Endothelial cell of umbilical vein (primary cell): ENCODE results near the gene EEF1AKMT2. TPM values are rescaled to one million over a fixed set of nuclear protein-coding genes. Genes with fewer than 3 reads are reported as not detected.

Experiments used
- BruUV-seq: library from RNA; stranded (reverse); fragments of 400-500 nt; replicated peaks from 2 replicates; lab custom pipeline; 2021; lab: Mats Ljungman, UMichigan
- CTCF ChIA-PET: fragments of 300-600, 350-600 bp; sonication (Branson Sonifier 250); formaldehyde crosslinking; loops from one replicate; lab custom pipeline; 2021; ENCODE audit warnings: antibody characterized with exemption, inconsistent platforms; lab: Charles Lee
- POLR2A ChIA-PET: fragments of 300-600, 350-600 bp; sonication (Branson Sonifier 250); formaldehyde crosslinking; loops from one replicate; lab custom pipeline; 2021; ENCODE audit warnings: antibody characterized with exemption, inconsistent platforms; lab: Charles Lee
- DNase-seq: peaks from one replicate; pipeline ENCODE4 v3.0.0-alpha.2; 2011; ENCODE audit warnings: low read depth, low spot score
- FAIRE-seq: peaks from 2 replicates; lab custom pipeline; 2011; peaks lifted over from hg19 to GRCh38; lab: Jason Lieb, UNC
- H2AFZ ChIP-seq: 2 replicates; pipeline ENCODE4 v1.6.0; 2012; ENCODE audit warnings: low read depth, low read length, control low read depth, inconsistent platforms
- H3K27ac ChIP-seq: 2 replicates; pipeline ENCODE4 v1.5.1; 2011; ENCODE audit warnings: low read depth, mild to moderate bottlenecking, control low read depth, low read length, moderate library complexity; ENCODE audit not compliant: insufficient read depth
- H3K27me3 ChIP-seq, 2 experiments: 2 replicates each; pipeline versions ENCODE4 v1.6.0 to v1.6.1; 2011; ENCODE audit warnings: low read length in 2 of 2, mixed read lengths in 1 of 2; ENCODE audit not compliant: control insufficient read depth in 2 of 2, insufficient read depth in 2 of 2
- H3K36me3 ChIP-seq, 2 experiments: 2 replicates in 1 of 2; 3 replicates in 1 of 2; pipeline ENCODE4 v1.5.1; 2011; ENCODE audit warnings: low read length in 2 of 2, mild to moderate bottlenecking in 1 of 2, moderate library complexity in 1 of 2; ENCODE audit not compliant: control insufficient read depth in 2 of 2, insufficient read depth in 2 of 2; ENCODE audit errors: extremely low read depth in 1 of 2
- H3K4me1 ChIP-seq: 3 replicates; pipeline ENCODE4 v1.5.1; 2011; ENCODE audit warnings: mild to moderate bottlenecking, low read length; ENCODE audit not compliant: control insufficient read depth, insufficient read depth; ENCODE audit errors: extremely low read depth
- H3K4me2 ChIP-seq: 2 replicates; pipeline ENCODE4 v1.6.1; 2011; ENCODE audit warnings: low read length, control low read depth, mixed read lengths; ENCODE audit not compliant: insufficient read depth
- H3K4me3 ChIP-seq, 3 experiments: fragments of 200-600 bp in 1 of 3; sonication (generic), shearing (Covaris generic) in 1 of 3; replicated peaks in 1 of 3; 2 replicates each; pipeline ENCODE4 v1.5.1; 2011 to 2016; ENCODE audit warnings: control low read depth in 3 of 3, low read length in 3 of 3, mild to moderate bottlenecking in 2 of 3, inconsistent platforms in 1 of 3, low read depth in 1 of 3, moderate library complexity in 1 of 3; ENCODE audit not compliant: insufficient read depth in 1 of 3
- H3K79me2 ChIP-seq: 2 replicates; pipeline ENCODE4 v1.6.0; 2012; ENCODE audit warnings: low read length, inconsistent platforms; ENCODE audit not compliant: control insufficient read depth, insufficient read depth
- H3K9ac ChIP-seq: replicated peaks from 2 replicates; pipeline ENCODE3; 2011; ENCODE audit warnings: low read length, control low read depth; ENCODE audit not compliant: insufficient read depth; ENCODE audit errors: extremely low read depth
- H3K9me1 ChIP-seq: replicated peaks from 3 replicates; pipeline ENCODE4 v1.6.0; 2011; ENCODE audit warnings: mild to moderate bottlenecking, low read length; ENCODE audit not compliant: control insufficient read depth, insufficient read depth; ENCODE audit errors: extremely low read depth
- H3K9me3 ChIP-seq: replicated peaks from 2 replicates; pipeline ENCODE4 v1.5.1; 2012; ENCODE audit warnings: low read length, inconsistent platforms; ENCODE audit not compliant: control insufficient read depth, insufficient read depth
- H4K20me1 ChIP-seq: replicated peaks from 2 replicates; pipeline ENCODE3; 2011; ENCODE audit warnings: mild to moderate bottlenecking, low read length; ENCODE audit not compliant: control insufficient read depth, insufficient read depth; ENCODE audit errors: extremely low read depth
- CTCF ChIP-seq, 2 donors: IDR thresholded peaks; 1 replicate in 1 of 2; 2 replicates in 1 of 2; pipeline ENCODE4 v1.5.1; 2011; ENCODE audit warnings: low read length in 2 of 2, mild to moderate bottlenecking in 2 of 2, moderate library complexity in 2 of 2, control low read depth in 1 of 2, inconsistent platforms in 1 of 2, low read depth in 1 of 2; ENCODE audit not compliant: insufficient read depth in 1 of 2; ENCODE audit errors: extremely low read depth in 1 of 2
- EZH2 ChIP-seq: IDR thresholded peaks from 2 replicates; pipeline ENCODE4 v1.6.1; 2012; ENCODE audit warnings: borderline replicate concordance, low read depth, mild to moderate bottlenecking, moderate library complexity, low read length, inconsistent platforms; ENCODE audit not compliant: severe bottlenecking
- FOS ChIP-seq: IDR thresholded peaks from 2 replicates; pipeline ENCODE4 v1.6.1; 2011; ENCODE audit warnings: mild to moderate bottlenecking, low read length, moderate library complexity, borderline replicate concordance; ENCODE audit not compliant: insufficient read depth
- GATA2 ChIP-seq: IDR thresholded peaks from 2 replicates; pipeline ENCODE4 v1.7.0; 2011; ENCODE audit warnings: low read depth, mild to moderate bottlenecking, moderate library complexity, mixed read lengths, low read length; ENCODE audit not compliant: insufficient read length, insufficient read depth
- JUN ChIP-seq: IDR thresholded peaks from 2 replicates; pipeline ENCODE4 v1.6.1; 2011; ENCODE audit warnings: borderline replicate concordance, low read depth; ENCODE audit not compliant: insufficient read length, insufficient read depth
- MAX ChIP-seq: IDR thresholded peaks from 2 replicates; pipeline ENCODE4 v1.6.1; 2011; ENCODE audit not compliant: insufficient read depth, insufficient read length
- MYC ChIP-seq: IDR thresholded peaks from one replicate; pipeline ENCODE4 v1.6.1; 2011; ENCODE audit warnings: mild to moderate bottlenecking, low read depth, low read length
- POLR2A ChIP-seq: IDR thresholded peaks from 2 replicates; pipeline ENCODE4 v1.6.1; 2012; ENCODE audit warnings: low read depth, mild to moderate bottlenecking, control low read depth, low read length
- POLR2AphosphoS5 ChIP-seq: IDR thresholded peaks from 2 replicates; pipeline ENCODE4 v1.6.1; 2012; ENCODE audit warnings: low read depth, mild to moderate bottlenecking, control low read depth, low read length, moderate library complexity; ENCODE audit not compliant: insufficient read depth
- dilution Hi-C: fragments of 300-500 bp; cut with MboI; formaldehyde crosslinking; loops from one replicate; pipeline ENCODE4 v1.15.0; 2019; ENCODE audit warnings: low sequenced_read_pairs; ENCODE audit not compliant: extremely low pct_ligation_motif_present
- intact Hi-C: fragments of 100-400 bp; cut with micrococcal nuclease; formaldehyde crosslinking; loops from one replicate; pipeline ENCODE4 v1.10.0; 2022
- polyA plus RNA-seq, 4 experiments: library from polyadenylated mRNA; depleted of rRNA in 3 of 4; stranded (reverse) in 3 of 4; unstranded in 1 of 4; fragments of >200 nt; gene quantifications; 2 replicates each; pipeline versions ENCODE4 v1.2.1 to v1.2.3, GENCODE V29; 2011 to 2012; ENCODE audit warnings: missing spikeins in 1 of 4
- total RNA-seq: library from RNA; stranded (reverse); gene quantifications from 2 replicates; pipeline ENCODE4 v1.2.3, GENCODE V29; 2021

The EEF1AKMT2 gene
- total and polyA plus RNA-seq, 2 donors (not counting 3 experiments of a cell fraction or from before 2014, with no cell fraction given): 8.5 to 21.3 TPM

- CTCF ChIA-PET: interaction anchor here (0.7 to 6.8 kb wide), 7 partner anchors 14 to 217 kb away, joined by 3 to 218 read pairs (median 5); no protein-coding TSS in a partner anchor
These were observed 43.9 kb downstream of the EEF1AKMT2 start for GRCh38 chr10:124747745-124748144.

More at GRCh38 chr10:124747745-124748144, 43.9 kb downstream of the EEF1AKMT2 start:
- Histone ChIP-seq H3K9ac (no peak overlapping the region), H3K79me2 (no peaks in the 10 kb centered on the region), H3K9me3 (no peaks in the 10 kb centered on the region), H2AFZ (no peak overlapping the region), H3K4me2 (no peak overlapping the region), H3K4me3 (no peak overlapping the region), H3K27me3 (no peaks in the 10 kb centered on the region), H3K36me3 (no peaks in the 10 kb centered on the region), H3K4me1 (peaks cover 9% of the 10 kb centered on the region), H3K9me1 (no peaks in the 10 kb centered on the region), H4K20me1 (no peaks in the 10 kb centered on the region), H3K27ac (no peak overlapping the region)
- DNase-seq (no peak), FAIRE-seq (no peak)
- POLR2A ChIA-PET: no interaction called here
- dilution Hi-C loops (no loop called here), intact Hi-C loops (loop anchor here (5.0 kb wide), 1 partner anchor 345 kb away; no protein-coding TSS in a partner anchor)
- no TSS peak for BruUV-seq
- TF ChIP-seq JUN: no peak
- TF ChIP-seq CTCF (IDR thresholded peaks at IDR 0.05; ENCODE audit: extremely low read depth in 1 of 2, insufficient read depth in 1 of 2, low read depth in 1 of 2, low read length in 2 of 2): no peak
- no peak for TF ChIP-seq EZH2
- no peak for TF ChIP-seq MAX
- TF ChIP-seq FOS: no peak
- no peak for TF ChIP-seq GATA2
- TF ChIP-seq MYC: no peak
- no peak for TF ChIP-seq POLR2A
- no peak for TF ChIP-seq POLR2AphosphoS5
